Heart right ventricle (tissue), 16 donors: ENCODE results near the gene SLC10A6. TPM values are rescaled to one million over a fixed set of nuclear protein-coding genes. Genes with fewer than 3 reads are reported as not detected.

Experiments
- ATAC-seq, 8 donors: fragments of 200-7000 bp; cut with Tn5 transposase; one replicate each; pipeline ENCODE4 v1.9.1; 2020; ENCODE audit warnings: mild to moderate bottlenecking in 8 of 8, moderate library complexity in 8 of 8, moderate number of reproducible peaks in 1 of 8
- DNase-seq, 2 donors: peaks; one replicate each; pipeline ENCODE4 v3.0.0-alpha.2; 2020
- H3K27ac ChIP-seq, 10 donors: fragments of 200-600 bp; sonication (generic) in 2 of 10; one replicate each; pipeline versions ENCODE4 v1.5.0 to v1.8.0; 2020 to 2022; ENCODE audit warnings: mild to moderate bottlenecking in 3 of 10
- H3K27me3 ChIP-seq, 7 donors: fragments of 200-600 bp; one replicate each; pipeline ENCODE4 v1.8.0; 2021 to 2022; ENCODE audit warnings: mild to moderate bottlenecking in 2 of 7
- H3K36me3 ChIP-seq, 9 donors: fragments of 200-600 bp; sonication (generic) in 1 of 9; one replicate each; pipeline versions ENCODE4 v1.5.0 to v1.8.0; 2020 to 2022; ENCODE audit warnings: mild to moderate bottlenecking in 2 of 9
- H3K4me1 ChIP-seq, 9 donors: fragments of 200-600 bp; sonication (generic) in 1 of 9; one replicate each; pipeline versions ENCODE4 v1.5.0 to v1.8.0; 2020 to 2022; ENCODE audit warnings: mild to moderate bottlenecking in 4 of 9
- H3K4me3 ChIP-seq, 10 donors: fragments of 200-600 bp; sonication (generic) in 2 of 10; one replicate each; pipeline versions ENCODE4 v1.5.0 to v1.8.0; 2020 to 2022; ENCODE audit warnings: mild to moderate bottlenecking in 7 of 10, moderate library complexity in 2 of 10
- H3K9me3 ChIP-seq, 11 donors: fragments of 200-600 bp in 10 of 11; sonication (generic) in 2 of 11; one replicate each; pipeline versions ENCODE4 v1.5.0 to v1.8.0; 2013 to 2022; ENCODE audit warnings: mild to moderate bottlenecking in 2 of 11, control low read depth in 1 of 11, moderate library complexity in 1 of 11
- WGBS, 2 donors: extraction: QIAGEN DNeasy Blood & Tissue Kit; methylation state at CpG; one replicate each; pipeline ENCODE4 v1.1.7; 2013; ENCODE audit warnings: inconsistent platforms in 1 of 2; 5-methylcytosine and 5-hydroxymethylcytosine counted together
- intact Hi-C, 10 donors: fragments of 100-400 bp; cut with DNase I; formaldehyde crosslinking; loops; one replicate each; pipeline versions ENCODE4 v1.11.1 to v1.14.2; 2022
- polyA plus RNA-seq, 2 donors: library from polyadenylated mRNA; stranded (reverse); fragments of 200-250 nt; gene quantifications; one replicate each; pipeline ENCODE4 v1.2.3, GENCODE V29; 2013
- total RNA-seq, 10 donors: library from RNA; stranded (reverse); fragmentation: NEBNext Ultra II Directional in 3 of 10; extraction: Animal tissue kit (Norgen Biotek cat#: 25700) in 3 of 10; gene quantifications; one replicate each; pipeline versions ENCODE4 v1.2.1 to v1.2.4, GENCODE V29; 2021 to 2023
- TF ChIP-seq, protein P1 (sequence below), 9 donors: fragments of 200-600 bp; sonication (generic) in 2 of 9; IDR thresholded peaks; one replicate each; pipeline versions ENCODE4 v1.5.0 to v1.8.0; 2021 to 2022; ENCODE audit warnings: antibody characterized with exemption in 9 of 9, mild to moderate bottlenecking in 5 of 9, moderate library complexity in 1 of 9
- donor health status: Arrhythmogenic right ventricular cardiomyopathy.
- donor health status: ischemic (EF 13 %, LVEDD 7.1; RV severe dilation, severe dysfunction).
- donor health status: healthy with polysubstance abuse.
- donor health status: DM: no; HTN: yes; CAD: no.
- donor health status: DM: no; HTN: no; CAD: no.
- donor health status: ischemic (EF 25% LVEDD 6.9; RV normal size, moderate dysfunction).
- donor health status: ischemic (EF 25% LVEDD 5.7; RV mildly dilated, moderate dysfunction).
- donor health status: healthy.
- donor health status: DM: yes; HTN: yes; CAD: no.
- donor health status: Ischemic cardiomyopathy.
- donor health status: ischemic (EF 35%, LVEDD 5.7; RV mildly dilated, moderate dysfunction).
- donor health status: nonischemic (EF 11% LVEDD 7.7; RV severe dilation, severe dysfunction).
- donor health status: DM: yes; HTN: yes; CAD: no.
- donor health status: PGD.
- donor health status: ischemic (EF 29% LVEDD 5.4; RV normal size, mild dysfunction).
- donor health status: nonischemic (EF 23%, LVEDD 6.1; RV moderate dilation, normal function).

SLC10A6 gene
- total and polyA plus RNA-seq, 12 donors = 0.22 to 0.90 (median 0.46) TPM; not detected in 2

DNA sequence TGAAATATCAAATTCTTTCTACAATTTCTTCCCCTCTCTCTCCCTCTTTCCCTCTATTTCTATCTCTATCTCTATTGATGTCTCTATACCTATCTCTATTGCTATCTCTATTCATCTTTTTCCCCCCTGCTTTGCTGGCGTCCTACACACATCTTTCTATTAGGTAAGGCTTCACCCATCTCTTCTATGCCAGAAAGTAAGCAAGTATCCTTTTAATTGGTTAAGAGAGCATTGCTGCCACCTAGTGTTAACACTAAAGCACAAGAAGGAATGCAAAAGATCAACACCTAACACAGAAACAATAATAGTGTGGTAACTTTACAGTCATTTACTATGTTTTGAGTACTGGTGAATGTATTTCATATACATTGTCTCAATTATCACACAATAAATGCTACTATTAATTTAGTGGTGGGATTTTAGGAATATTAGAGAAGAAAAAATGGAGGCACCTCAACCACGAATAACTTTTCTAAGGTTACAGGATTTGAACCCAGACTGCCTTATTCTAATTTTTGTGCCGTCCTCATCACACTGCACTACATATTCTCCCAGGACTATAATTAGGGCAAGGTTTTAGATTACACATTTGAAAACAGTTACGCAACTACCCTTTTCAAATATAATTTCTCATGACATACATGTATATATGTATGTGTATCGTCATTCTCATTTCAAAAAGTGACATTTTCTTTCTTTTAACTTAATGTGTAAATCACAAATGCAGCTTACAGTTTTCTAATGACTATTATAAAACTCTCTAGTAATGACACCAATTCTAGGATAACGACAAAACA lies 46.7 kb upstream of the SLC10A6 start:
- intact Hi-C loops = loop anchor here (2.0 to 10.0 kb wide), 5 partner anchors 81 to 399 kb away; no protein-coding TSS in a partner anchor
- H3K4me1 ChIP-seq = peaks cover 0 to 26% (median 0%) of the 10 kb centered on the region in 9 donors
- H3K9me3 ChIP-seq = no peaks in the 10 kb centered on the region
- H3K27me3 ChIP-seq = peaks cover 0 to 16% (median 0%) of the 10 kb centered on the region in 7 donors
- peak in 1 of 2 donors; percentile 53 for DNase-seq
- WGBS, 2 donors = 75 to 78% methylated on average over 6 of the region's 6 CpGs
- H3K27ac ChIP-seq = no peak overlapping the region
- H3K36me3 ChIP-seq = no peaks in the 10 kb centered on the region
- peak in 5 of 8 donors; percentile 36 to 59 (median 55) for ATAC-seq
- H3K4me3 ChIP-seq = no peak overlapping the region
- TF ChIP-seq, protein P1, sequence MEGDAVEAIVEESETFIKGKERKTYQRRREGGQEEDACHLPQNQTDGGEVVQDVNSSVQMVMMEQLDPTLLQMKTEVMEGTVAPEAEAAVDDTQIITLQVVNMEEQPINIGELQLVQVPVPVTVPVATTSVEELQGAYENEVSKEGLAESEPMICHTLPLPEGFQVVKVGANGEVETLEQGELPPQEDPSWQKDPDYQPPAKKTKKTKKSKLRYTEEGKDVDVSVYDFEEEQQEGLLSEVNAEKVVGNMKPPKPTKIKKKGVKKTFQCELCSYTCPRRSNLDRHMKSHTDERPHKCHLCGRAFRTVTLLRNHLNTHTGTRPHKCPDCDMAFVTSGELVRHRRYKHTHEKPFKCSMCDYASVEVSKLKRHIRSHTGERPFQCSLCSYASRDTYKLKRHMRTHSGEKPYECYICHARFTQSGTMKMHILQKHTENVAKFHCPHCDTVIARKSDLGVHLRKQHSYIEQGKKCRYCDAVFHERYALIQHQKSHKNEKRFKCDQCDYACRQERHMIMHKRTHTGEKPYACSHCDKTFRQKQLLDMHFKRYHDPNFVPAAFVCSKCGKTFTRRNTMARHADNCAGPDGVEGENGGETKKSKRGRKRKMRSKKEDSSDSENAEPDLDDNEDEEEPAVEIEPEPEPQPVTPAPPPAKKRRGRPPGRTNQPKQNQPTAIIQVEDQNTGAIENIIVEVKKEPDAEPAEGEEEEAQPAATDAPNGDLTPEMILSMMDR (IDR thresholded peaks at IDR 0.05) = peak; percentile 50 to 89 (median 80)

DNA sequence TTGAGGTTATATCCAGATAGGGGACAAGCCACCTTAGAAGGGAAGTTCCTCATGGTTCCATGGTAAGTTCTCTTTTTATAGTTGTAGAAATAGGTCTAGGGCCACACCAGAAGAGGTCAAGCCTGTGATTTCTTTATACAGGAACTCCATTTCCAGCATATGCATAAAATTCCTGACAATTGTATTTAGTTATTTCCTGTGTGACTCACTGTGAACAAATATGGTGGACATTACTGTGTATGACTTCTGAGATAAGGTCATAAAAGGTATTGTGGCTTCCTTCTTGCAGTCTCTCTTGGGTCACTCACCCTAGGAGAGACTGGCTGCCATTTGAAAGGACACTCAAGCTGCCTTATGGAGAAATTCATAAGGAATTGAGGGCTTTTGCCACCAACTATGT lies 45.3 kb upstream of the SLC10A6 start:
- no peaks in the 10 kb centered on the region for H3K36me3 ChIP-seq
- no peak overlapping the region for H3K4me3 ChIP-seq
- peaks cover 0 to 16% (median 0%) of the 10 kb centered on the region in 7 donors for H3K27me3 ChIP-seq
- TF ChIP-seq, protein P1 (IDR thresholded peaks at IDR 0.05) = no peak
- no peak overlapping the region for H3K27ac ChIP-seq
- no peak for ATAC-seq
- DNase-seq = no peak
- H3K4me1 ChIP-seq = peaks cover 0 to 26% (median 0%) of the 10 kb centered on the region in 9 donors
- H3K9me3 ChIP-seq = no peaks in the 10 kb centered on the region
- intact Hi-C loops = loop anchor here in 7 of 10 donors (1.0 to 10.0 kb wide), 6 partner anchors 47 to 398 kb away; partner anchors contain the start of gene SLC10A6 (in 1 of the 7)

DNA sequence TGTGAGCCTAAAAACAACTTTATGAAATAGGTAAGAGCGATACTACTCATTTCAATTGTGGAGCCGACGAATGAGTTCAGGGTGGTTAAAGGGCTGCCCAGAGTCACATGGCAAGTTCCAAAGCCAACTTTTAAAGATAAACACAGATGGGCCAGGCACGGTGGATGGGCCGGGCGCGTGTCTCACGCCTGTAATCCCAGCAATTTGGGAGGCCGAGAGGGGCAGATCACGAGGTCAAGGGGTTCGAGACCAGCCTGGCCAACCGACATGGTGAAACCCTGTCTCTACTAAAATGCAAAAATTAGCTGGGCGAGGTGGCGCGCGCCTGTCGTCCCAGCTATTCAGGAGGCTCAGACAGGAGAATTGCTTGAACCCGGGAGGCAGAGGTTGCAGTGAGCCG lies 44.0 kb upstream of the SLC10A6 start:
- 90% methylated on average over 19 of the region's 19 CpGs for WGBS, 2 donors
- no peak for DNase-seq
- TF ChIP-seq, protein P1 (IDR thresholded peaks at IDR 0.05) = no peak
- intact Hi-C loops = loop anchor here in 3 of 10 donors (5.0 to 10.0 kb wide), 3 partner anchors 46 to 108 kb away; partner anchors contain the start of gene SLC10A6 (in 1 of the 3)
- H3K27ac ChIP-seq = no peak overlapping the region
- H3K36me3 ChIP-seq = no peaks in the 10 kb centered on the region
- H3K4me1 ChIP-seq = peaks cover 0 to 26% (median 0%) of the 10 kb centered on the region in 9 donors
- ATAC-seq = no peak
- H3K4me3 ChIP-seq = no peak overlapping the region
- peaks cover 0 to 16% (median 0%) of the 10 kb centered on the region in 7 donors for H3K27me3 ChIP-seq
- H3K9me3 ChIP-seq = no peaks in the 10 kb centered on the region

DNA sequence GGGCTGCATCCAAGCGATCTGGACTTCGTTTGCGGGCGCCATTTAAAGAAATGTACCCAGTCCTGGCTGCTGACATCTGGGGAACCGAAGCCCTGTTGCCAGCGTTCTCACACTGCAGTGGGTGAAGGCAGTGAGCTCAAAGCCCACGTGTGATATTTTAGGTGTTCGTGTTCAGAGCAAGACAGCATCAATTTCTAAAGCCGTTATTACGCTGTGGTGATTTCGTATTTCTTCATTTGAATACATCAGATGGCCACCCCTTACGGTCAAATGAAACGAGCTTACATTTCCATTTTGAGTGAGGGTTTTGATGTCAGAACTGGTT lies 43.4 kb upstream of the SLC10A6 start:
- Histone ChIP-seq H3K4me1 (peaks cover 0 to 26% (median 0%) of the 10 kb centered on the region in 9 donors), H3K27ac (peak overlapping the region in 7 of 10 donors; percentile 47 to 80 (median 61)), H3K9me3 (no peaks in the 10 kb centered on the region), H3K27me3 (peaks cover 0 to 16% (median 0%) of the 10 kb centered on the region in 7 donors), H3K36me3 (no peaks in the 10 kb centered on the region), H3K4me3 (peak overlapping the region; percentile 72 to 90 (median 84))
- TF ChIP-seq, protein P1 (IDR thresholded peaks at IDR 0.05) = no peak
- WGBS, 2 donors = 5 to 13% methylated on average over 13 of the region's 13 CpGs
- ATAC-seq (peak in 2 of 8 donors; percentile 5 to 22), DNase-seq (no peak)
- intact Hi-C loops = loop anchor here in 3 of 10 donors (5.0 to 10.0 kb wide), 3 partner anchors 45 to 108 kb away; partner anchors contain the start of gene SLC10A6 (in 1 of the 3)
